Lung (tissue), 12 donors: ENCODE results near the gene PARVB. TPM values are rescaled to one million over a fixed set of nuclear protein-coding genes. Genes with fewer than 3 reads are reported as not detected.

Experiments used
- ATAC-seq: fragments of 200-7000 bp; cut with Tn5 transposase; one replicate; pipeline ENCODE4 v1.9.1; 2020; ENCODE audit warnings: moderate number of reproducible peaks; ENCODE audit not compliant: insufficient read depth, low FRiP score
- DNase-seq, 3 donors: peaks; one replicate each; pipeline ENCODE4 v3.0.0-alpha.2; 2013 to 2017
- H3K27ac ChIP-seq, 2 donors: one replicate each; pipeline ENCODE4 v1.5.1; 2013; ENCODE audit warnings: mild to moderate bottlenecking in 2 of 2, moderate library complexity in 2 of 2, control low read depth in 1 of 2, inconsistent platforms in 1 of 2, low read depth in 1 of 2, low read length in 1 of 2
- H3K27me3 ChIP-seq, 3 donors: one replicate each; pipeline ENCODE4 v1.5.1; 2013; ENCODE audit warnings: low read length in 2 of 3; ENCODE audit not compliant: control insufficient read depth in 3 of 3, insufficient read depth in 3 of 3
- H3K36me3 ChIP-seq, 4 donors: one replicate each; pipeline ENCODE4 v1.5.1; 2013; ENCODE audit warnings: low read length in 4 of 4, mild to moderate bottlenecking in 1 of 4, moderate library complexity in 1 of 4; ENCODE audit not compliant: control insufficient read depth in 4 of 4, insufficient read depth in 4 of 4
- H3K4me1 ChIP-seq, 5 donors: one replicate each; pipeline ENCODE4 v1.5.1; 2013; ENCODE audit warnings: low read length in 5 of 5, mild to moderate bottlenecking in 2 of 5, moderate library complexity in 1 of 5; ENCODE audit not compliant: control insufficient read depth in 5 of 5, insufficient read depth in 5 of 5
- H3K4me3 ChIP-seq: one replicate; pipeline ENCODE4 v1.5.1; 2013; ENCODE audit warnings: mild to moderate bottlenecking, control low read depth, moderate library complexity
- H3K9ac ChIP-seq, 2 donors: one replicate each; pipeline ENCODE4 v1.5.1; 2013; ENCODE audit warnings: low read length in 2 of 2, control low read depth in 1 of 2; ENCODE audit not compliant: insufficient read depth in 1 of 2
- H3K9me3 ChIP-seq, 4 donors: one replicate each; pipeline ENCODE4 v1.5.1; 2013; ENCODE audit warnings: low read length in 3 of 4, mild to moderate bottlenecking in 1 of 4, moderate library complexity in 1 of 4; ENCODE audit not compliant: control insufficient read depth in 4 of 4, insufficient read depth in 3 of 4
- WGBS, 2 donors: extraction: QIAGEN DNeasy Blood & Tissue Kit; methylation state at CpG; one replicate each; pipeline ENCODE4 v1.1.7; 2013; 5-methylcytosine and 5-hydroxymethylcytosine counted together
- polyA plus RNA-seq, 2 donors: library from polyadenylated mRNA; stranded (reverse); fragments of 200-250 nt; gene quantifications; one replicate each; pipeline ENCODE4 v1.2.1, GENCODE V29; 2013
- total RNA-seq, 2 donors: library from RNA; depleted of rRNA in 1 of 2; stranded (reverse); fragments of >200 nt in 1 of 2; gene quantifications; one replicate each; pipeline ENCODE4 v1.2.1, GENCODE V29; 2014 to 2021
- TF ChIP-seq, protein P1 (sequence below): IDR thresholded peaks from 2 replicates; pipeline ENCODE4 v1.5.1; 2012; ENCODE audit warnings: mild to moderate bottlenecking; ENCODE audit errors: control extremely low read depth, extremely low read depth
- donor health status: control.
- donor health status: control.
- donor health status: Bipolar disorder and iron deficiency.
- donor health status: healthy.
- donor health status: DM: yes; HTN: yes; CAD: no.

The PARVB gene
- total and polyA plus RNA-seq, 4 donors, result 16.9 to 64.2 (median 49.7) TPM

DNA sequence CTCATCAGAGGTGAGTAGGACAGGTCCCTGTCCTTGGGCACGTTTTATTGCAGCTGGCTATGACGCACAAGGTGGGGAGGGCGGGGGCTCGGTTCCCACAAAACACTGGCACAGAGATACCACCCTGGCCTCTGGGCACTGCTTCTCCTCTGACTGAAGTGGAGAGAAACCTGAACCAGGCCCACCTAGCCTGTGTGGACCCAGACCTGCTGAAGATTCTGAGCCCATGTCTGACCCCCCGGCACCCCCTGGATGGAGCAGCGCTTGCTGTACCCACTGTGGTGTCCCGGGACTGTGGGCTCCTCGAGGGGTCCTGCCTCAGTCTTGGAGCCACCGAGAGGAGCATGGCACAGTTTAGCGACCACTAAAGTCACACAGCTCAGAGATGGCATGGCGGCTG lies 72.6 kb downstream of the PARVB start:
- Histone ChIP-seq H3K27me3 (no peaks in the 10 kb centered on the region), H3K36me3 (peaks cover 0 to 11% (median 4%) of the 10 kb centered on the region in 4 donors), H3K9me3 (no peaks in the 10 kb centered on the region), H3K4me1 (no peaks in the 10 kb centered on the region), H3K4me3 (no peak overlapping the region), H3K9ac (no peak overlapping the region), H3K27ac (no peak overlapping the region)
- DNase-seq (no peak), ATAC-seq (no peak)
- WGBS, 2 donors, result 88 to 94% methylated on average over 11 of the region's 11 CpGs
- TF ChIP-seq, protein P1, sequence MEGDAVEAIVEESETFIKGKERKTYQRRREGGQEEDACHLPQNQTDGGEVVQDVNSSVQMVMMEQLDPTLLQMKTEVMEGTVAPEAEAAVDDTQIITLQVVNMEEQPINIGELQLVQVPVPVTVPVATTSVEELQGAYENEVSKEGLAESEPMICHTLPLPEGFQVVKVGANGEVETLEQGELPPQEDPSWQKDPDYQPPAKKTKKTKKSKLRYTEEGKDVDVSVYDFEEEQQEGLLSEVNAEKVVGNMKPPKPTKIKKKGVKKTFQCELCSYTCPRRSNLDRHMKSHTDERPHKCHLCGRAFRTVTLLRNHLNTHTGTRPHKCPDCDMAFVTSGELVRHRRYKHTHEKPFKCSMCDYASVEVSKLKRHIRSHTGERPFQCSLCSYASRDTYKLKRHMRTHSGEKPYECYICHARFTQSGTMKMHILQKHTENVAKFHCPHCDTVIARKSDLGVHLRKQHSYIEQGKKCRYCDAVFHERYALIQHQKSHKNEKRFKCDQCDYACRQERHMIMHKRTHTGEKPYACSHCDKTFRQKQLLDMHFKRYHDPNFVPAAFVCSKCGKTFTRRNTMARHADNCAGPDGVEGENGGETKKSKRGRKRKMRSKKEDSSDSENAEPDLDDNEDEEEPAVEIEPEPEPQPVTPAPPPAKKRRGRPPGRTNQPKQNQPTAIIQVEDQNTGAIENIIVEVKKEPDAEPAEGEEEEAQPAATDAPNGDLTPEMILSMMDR, result no peak

DNA sequence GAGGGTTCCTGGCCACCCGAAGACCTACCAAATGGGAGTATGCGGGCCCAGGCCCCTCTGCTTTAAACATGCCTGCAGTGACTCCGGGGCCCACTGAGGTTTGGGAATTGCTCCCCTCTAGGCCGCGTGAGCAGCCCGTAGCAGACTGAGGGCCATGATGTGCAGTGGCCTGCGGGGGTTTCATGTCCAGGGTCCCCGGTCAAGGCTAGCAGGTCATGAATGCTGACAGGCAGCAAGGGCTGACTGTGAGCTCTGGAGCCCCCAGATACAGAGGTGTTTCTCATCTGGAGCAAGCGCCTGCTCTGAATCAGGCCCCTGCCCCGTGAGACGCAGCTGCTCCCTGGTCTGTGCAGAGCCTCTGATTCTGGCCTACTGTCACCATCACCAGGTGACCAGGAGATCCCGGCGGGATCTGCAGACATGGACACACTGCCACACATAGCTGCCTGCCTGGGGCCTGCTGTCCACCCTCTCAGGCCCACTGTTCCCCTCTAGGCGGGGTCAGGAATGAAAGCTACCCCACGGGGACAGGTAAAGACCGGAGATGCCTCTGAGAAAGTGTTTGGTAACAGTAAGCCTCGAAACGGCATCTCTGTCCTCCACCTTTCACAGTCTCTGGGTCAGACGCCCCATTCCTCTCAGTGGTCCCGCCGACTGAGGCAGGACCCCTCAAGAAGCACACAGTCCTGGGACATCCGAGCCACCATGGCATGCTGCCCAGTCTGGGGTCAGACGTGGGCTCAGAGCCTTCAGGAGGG lies 73.3 kb downstream of the PARVB start:
- DNase-seq (no peak), ATAC-seq (no peak)
- Histone ChIP-seq H3K4me3 (no peak overlapping the region), H3K36me3 (peaks cover 2 to 14% (median 4%) of the 10 kb centered on the region in 4 donors), H3K27me3 (no peaks in the 10 kb centered on the region), H3K9ac (no peak overlapping the region), H3K9me3 (no peaks in the 10 kb centered on the region), H3K27ac (no peak overlapping the region), H3K4me1 (no peaks in the 10 kb centered on the region)
- 90 to 92% methylated on average over 23 of the region's 23 CpGs for WGBS, 2 donors
- TF ChIP-seq, protein P1, result no peak

DNA sequence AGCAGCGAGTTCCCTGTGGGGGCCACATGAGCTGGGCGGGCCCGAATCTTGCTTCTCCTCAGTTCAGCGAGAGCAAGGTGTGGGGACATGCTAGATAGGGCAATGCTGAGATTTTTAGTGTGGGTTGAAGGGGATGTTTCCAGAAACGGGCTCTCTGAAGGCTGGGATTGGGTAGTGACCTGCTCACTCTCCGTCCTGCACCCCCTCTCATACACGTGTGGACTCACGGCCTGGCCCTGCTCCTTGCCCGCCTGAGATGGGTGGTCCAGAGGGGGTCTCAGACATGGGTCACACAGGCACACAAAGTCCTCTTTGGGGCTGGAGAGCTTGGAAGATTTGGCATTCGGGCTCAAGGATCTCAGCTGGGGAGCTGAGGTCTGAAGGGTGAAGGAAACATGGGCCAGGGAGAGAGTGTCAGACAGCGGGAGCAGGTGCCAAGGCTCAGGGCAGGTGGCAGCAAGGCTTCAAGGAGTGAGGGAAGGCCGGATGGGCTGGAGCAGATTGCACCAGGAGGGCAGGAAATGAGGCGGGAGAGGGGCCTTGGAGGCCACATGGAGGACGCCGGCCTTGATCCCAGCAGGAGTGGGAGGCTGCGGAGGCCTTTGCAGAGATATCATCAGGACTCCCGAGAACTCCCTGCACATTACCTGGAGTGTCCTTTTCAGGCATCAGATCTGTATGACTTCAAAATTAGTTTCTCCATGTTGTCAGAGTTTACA lies 74.1 kb downstream of the PARVB start:
- DNase-seq, result no peak
- H3K4me1 ChIP-seq, result no peaks in the 10 kb centered on the region
- peaks cover 2 to 14% (median 4%) of the 10 kb centered on the region in 4 donors for H3K36me3 ChIP-seq
- no peak for ATAC-seq
- no peak overlapping the region for H3K9ac ChIP-seq
- TF ChIP-seq, protein P1, result no peak
- H3K27ac ChIP-seq, result no peak overlapping the region
- WGBS, 2 donors, result 88 to 92% methylated on average over 17 of the region's 17 CpGs
- H3K9me3 ChIP-seq, result no peaks in the 10 kb centered on the region
- no peak overlapping the region for H3K4me3 ChIP-seq
- no peaks in the 10 kb centered on the region for H3K27me3 ChIP-seq
